ENCODE data around the gene KRT15.

DNA sequence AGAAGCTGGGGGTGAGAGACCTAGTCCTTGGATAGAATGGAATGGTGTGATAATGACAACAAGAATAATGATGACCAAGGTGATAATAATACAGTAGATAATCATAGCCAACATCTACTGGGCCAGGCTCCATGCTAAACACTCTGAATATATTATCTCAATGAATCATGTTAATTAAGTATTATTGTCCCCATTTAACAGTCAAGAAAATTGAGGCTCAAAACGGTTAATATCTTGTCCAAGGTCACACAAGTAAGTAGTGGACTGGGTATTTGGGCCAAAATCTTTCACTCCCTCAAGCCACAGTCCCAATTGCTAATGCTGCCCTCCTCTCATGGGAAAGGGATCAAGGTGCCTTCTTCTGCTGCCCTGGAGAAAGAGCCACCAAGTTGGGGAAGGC lies 13.3 kb upstream of the KRT15 start:
- TF ChIP-seq POLR2A (IDR thresholded peaks at IDR 0.05; ENCODE audit: low read length) (no peak), GATA1 (IDR thresholded peaks at IDR 0.05; ENCODE audit: low read depth, low read length) (no peak)
